Activated CD4-positive, alpha-beta T cell treated with anti-CD3 and anti-CD28 coated beads, Interleukin-2, amount 50 U/mL, for 48 hours (primary cell): Measurements from ENCODE around the gene ZSWIM1.

ENCODE experiments used
- DNase-seq, 2 experiments: peaks; one replicate each; pipeline ENCODE4 v3.0.0-alpha.2; 2020

Gene ZSWIM1

DNA sequence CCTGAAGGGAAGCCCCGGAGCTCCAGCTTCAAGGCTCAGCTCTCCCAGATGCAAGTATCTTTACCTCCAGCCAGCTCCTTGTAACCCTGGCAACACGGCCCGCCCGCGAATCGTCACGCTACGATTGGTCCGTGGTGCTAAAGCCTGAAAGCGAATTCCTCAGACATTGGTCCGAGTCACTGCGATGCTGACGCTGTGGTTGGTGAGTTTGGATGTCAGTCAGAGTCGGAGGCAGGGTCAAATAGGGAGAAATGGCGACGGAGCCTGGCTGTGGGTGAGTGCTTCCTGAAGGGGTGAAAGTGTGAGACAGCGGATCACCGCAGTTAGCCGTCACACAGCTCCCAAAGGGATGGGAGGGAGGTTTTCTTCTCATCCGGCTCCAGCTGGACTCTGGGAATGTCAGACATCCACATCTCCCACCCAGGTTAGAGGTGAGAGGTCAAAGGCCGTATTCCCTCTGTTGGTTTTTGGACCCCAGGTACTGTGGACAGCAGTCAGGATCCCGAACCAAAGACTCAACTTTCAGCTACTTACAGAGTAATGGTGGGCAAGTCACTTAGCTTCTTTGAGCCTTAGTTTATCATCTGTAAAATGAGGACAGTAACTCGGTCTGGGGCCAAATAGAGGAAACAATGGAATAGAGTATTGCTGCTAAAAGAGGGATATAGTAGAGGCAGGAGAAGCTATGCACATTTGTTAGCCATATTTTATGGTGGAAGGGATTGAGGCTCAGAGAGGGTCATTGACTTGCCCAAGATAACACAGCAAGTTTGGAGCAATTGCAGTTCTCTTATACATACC, at the start of gene ZSWIM1:
Gene ZSWIM1 (plus strand): TSS at position 240 of the 801 bp plus-strand sequence. CDS start 1,366 bp downstream, outside the sequence.
- DNase-seq: peak; percentile 100

DNA sequence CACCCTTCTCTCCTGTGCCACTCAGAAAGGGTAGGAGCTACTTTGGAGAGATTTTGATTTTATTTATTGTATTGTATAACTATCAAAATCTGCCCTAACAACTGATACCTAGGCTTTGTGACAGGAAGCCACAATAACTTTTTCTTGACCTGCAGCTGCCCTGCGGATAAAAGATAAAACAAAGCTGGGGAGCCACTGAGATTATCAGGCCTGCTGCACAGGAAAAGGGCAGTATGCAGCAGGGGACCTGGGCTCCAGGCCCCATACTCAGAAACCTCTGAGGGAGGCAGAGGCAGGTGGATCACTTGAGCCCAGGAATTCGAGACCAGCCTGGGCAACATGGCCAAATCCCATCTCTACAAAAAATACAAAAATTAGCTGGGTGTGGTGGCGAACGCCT, 48.4 kb upstream of the ZSWIM1 start:
- no peak for DNase-seq

DNA sequence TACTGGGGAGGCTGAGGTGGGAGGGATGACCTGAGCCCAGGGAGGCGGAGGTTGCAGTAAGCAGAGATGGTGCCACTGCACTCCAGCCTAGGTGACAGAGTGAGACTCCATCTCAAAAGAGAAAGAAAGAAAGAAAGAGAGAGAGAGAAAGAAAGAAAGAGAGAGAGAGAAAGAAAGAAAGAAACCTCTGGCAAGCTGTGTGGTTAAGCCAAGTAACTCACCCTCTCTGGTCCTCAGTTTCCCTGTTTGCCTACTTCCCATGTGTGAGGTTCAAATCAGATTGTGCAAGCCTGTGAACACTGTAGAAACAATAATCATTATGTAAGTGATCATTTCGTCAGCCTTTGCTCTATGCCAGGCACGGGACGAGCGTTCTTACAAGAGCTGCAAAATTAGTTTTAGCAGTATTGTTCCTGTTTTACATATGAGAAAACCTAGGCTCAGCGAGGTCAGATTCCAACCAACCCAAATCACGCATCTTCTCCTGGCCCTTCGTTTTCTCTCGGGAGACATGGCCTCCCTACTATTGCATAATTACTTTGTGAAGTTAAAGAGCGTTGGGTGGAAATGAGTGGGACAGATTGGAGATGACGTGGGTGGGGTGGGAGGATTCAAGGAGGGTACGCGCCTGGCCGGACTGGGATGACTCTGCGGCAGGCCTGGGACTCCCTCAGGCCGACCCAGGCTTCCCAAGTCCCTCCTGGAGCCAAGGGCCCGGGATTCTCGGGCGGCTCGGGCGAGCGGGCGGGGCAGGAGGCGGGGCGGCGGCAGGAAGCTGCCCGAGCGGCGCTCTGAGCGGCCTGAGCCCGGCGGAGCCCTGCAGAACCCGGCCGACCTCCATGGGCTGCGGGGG, 47.8 kb upstream of the ZSWIM1 start, which contains the start of gene SNX21:
Gene SNX21 (plus strand): TSS at position 770 of the 853 bp plus-strand sequence. CDS start 121 bp downstream, outside the sequence.
- peak; percentile 29 to 41 for DNase-seq

DNA sequence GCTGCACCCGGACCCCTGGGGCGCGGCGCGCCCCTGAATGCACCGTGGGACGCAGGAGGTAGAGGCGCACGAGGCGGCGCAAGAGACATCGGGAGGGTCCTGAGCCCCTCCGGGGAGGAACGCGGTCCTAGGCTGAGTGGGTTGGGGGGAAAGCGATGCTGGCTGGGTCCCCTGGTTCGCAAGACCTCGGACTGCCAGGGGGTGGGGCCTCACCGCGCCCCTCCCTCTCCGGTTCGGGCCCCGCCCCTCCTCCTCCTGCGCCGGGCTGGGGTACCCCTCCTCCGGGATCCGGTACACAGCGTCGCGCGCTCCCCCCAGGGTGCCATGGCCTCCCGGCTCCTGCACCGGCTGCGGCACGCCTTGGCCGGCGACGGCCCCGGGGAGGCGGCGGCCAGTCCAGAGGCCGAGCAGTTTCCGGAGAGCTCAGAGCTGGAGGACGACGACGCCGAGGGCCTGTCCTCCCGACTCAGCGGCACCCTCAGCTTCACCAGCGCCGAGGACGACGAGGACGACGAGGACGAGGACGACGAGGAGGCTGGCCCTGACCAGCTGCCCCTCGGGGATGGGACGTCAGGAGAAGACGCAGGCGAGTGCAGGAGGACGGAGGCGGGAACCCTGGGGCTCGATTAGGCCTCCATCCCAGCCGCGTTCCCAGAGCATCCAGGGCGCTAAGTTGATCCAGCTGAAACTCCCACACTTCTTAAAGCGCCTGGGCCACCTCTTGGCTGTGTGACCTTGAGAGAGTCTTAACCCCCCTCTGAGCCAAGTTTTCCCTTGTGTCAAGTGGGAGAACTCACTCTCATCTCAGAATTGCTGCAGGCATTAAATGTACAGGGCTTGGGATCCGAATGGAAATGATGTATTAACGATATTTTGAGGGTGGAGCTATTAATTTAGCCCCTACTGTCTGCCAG, 46.9 kb upstream of the ZSWIM1 start:
- peak; percentile 46 to 57 for DNase-seq

DNA sequence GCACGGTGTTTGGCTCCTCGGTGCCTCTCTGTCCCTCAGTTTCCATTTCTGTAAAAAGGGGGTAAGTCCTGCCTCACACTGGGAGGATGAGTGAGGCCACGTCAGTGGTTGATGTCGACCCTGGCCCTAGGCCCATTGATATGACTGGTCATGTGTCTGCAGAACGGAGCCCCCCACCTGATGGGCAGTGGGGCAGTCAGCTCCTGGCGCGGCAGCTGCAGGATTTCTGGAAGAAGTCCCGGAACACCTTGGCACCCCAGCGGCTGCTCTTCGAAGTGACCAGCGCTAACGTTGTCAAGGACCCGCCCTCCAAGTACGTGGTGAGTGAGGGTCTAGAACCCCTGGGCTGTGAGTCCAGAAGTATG, 46.2 kb upstream of the ZSWIM1 start:
- no peak for DNase-seq

DNA sequence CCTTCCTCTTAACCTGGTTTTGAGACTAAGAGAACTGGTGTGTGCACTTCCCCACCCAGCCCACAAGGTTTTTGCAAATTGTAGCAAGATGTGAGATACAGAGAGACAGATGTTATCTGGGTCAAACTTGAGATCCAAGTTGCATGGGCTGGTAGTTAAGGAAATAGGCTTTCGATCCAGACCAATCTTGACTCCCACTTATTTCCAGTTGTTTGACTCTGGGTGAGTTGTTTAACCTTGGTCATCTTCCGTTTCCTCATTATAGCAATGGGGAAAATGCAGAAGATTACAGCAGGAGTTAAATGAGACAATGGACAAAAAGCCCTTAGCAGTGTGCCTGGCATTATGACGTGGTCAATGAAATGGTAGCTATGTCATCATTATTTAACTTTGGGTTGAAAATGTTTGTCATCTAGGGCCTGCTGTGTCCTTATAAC, 45.7 kb upstream of the ZSWIM1 start:
- no peak for DNase-seq

DNA sequence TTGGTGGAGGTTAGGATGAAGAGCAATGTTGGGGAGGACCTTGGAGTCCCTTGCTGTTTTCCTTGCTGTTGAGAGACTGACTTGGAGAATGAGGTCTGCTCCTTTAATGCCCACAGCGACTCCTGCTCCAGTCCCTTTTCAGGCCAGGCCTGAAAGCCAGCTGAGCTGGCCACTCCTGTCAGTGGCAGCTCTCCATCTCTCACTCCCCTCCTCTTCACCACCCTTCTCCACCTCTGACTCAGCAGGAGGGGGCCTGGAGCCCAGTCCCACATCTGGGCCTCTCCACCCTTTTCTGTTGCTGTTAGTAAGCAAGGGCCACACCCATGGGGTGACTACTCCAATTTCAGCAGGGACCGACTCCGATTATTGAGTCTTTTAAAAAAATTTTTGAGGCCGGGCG, 45.2 kb upstream of the ZSWIM1 start:
- DNase-seq: no peak

DNA sequence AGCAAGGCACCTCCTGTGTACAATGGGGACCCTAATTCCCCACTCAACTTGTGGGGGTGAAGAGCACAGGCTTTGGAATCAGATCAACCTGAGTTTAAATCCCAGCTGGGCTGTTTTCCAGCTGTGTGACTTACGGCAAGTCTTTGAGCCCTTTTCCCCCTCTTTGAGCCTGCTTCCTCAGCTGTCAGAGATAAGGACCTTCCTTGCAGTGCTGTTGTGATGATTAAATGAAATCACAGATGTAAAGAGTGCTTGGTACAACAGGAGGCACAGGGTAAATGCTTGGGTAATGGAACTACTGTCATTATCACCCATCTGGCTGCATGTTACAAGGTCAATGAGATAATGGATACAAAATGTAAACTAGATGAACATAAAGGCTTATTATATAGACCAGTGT, 44.2 kb upstream of the ZSWIM1 start:
- no peak for DNase-seq

DNA sequence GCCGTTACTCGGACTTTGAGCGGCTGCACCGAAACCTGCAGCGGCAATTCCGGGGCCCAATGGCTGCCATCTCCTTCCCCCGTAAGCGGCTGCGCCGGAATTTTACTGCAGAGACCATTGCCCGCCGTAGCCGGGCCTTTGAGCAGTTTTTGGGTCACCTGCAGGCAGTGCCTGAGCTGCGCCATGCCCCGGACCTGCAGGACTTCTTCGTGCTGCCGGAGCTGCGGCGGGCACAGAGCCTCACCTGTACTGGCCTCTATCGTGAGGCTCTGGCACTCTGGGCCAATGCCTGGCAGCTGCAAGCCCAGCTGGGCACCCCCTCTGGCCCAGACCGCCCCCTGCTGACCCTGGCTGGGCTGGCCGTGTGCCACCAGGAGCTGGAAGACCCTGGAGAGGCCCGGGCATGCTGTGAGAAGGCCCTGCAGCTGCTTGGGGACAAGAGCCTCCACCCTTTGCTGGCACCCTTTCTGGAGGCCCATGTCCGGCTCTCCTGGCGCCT, 40.3 kb upstream of the ZSWIM1 start:
- no peak for DNase-seq

DNA sequence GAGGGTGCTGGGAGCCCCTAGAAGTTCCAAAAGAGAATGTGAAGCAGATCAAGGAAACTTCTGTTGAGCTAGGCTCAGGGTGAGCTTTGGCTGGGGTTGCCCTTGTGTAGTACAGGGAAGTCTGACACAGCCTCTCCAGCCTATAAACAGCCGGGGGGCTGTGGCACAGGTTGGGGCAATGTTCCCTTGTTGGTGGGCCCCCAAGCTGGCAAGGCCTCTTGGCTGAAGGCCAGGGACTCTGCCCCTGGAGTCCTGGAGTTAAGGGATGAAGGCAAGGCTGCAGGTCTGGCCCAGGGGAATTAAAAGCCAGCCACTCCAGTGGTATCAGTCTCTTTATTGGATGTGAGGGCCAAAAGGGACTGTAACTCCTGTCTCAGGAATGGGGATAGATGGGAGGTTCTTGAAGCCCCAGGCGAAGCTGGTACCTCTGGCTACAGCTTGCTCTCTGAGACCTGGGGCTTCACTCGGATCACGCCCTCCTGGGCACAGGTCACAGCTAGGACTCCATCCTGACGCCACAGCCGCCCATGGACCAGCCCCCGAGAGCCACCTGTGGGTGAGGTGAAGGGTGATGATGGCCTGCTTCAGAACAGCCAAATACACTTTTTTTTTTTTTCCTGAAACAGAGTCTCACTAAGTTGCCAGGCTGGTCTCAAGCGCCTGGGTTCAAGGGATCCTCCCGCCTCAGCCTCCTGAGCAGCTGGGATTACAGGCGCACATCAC, 39.5 kb upstream of the ZSWIM1 start:
- no peak for DNase-seq

DNA sequence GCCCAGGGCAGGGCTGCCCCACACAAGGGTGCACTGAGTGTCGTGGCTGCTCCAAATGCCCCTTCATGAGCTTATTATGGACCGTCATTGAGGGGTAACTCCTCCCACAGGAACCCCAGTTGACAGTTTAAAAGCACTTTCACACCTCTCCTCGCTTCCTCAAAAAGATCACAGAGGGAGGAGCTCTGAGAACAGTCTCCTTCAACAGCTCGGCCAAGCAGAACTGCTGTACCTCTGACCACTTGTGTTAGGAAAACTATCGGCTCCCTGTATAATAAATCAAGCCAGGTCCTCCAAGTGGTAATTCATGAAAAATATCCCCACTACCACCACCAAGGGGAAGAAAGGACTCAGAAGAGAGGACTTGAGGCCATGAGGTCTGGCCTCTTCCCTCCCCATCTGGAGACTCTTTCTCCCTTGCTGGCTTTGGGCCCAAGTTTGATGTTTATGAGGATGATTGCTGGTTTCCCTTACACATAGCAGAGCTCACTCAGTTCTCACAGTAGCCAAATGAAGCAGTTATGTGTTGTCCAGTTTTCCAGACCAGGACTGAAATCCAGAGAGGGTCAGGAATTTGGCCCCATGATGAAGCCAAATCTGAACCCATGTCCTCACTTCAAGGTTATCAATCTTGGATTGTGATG, 38.7 kb upstream of the ZSWIM1 start:
- DNase-seq: no peak

DNA sequence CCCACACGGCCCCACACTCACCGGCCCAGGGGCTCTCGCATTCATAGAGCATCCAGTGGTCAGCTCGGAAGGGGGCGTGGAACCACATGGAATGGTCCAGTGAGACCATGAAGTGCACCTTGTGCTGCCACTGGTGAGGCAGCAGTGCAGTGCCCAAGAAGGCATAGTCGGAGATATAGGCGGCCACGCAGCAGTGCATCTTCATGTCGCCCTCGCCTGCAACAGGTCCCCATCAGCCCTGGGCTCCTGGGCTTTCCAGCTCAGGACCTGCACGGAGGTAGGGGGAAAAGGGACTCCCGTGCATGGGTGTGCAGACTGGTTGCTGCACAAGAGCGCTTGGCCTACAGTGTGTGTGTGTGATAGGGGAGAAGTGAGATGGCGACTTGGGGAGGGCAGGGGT, 37.5 kb upstream of the ZSWIM1 start:
- DNase-seq: no peak

DNA sequence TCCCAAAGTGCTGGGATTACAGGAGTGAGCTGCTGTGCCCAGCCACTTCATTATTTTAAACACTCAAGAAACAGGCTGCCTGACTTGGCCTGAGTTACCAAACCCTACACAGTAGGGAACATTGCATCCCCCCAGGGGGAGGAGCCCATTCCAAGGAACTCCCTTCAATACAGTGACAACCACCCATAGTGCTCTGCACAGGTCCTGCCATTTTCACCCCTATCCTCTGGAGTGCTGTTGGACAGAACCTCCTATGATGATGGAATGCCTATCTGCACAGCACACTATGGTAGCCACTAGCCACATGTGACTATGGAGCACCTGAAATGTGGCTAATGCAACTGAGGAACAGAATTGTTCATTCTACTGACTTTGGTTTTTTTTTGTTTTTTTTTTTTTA, 35.6 kb upstream of the ZSWIM1 start:
- DNase-seq: no peak

DNA sequence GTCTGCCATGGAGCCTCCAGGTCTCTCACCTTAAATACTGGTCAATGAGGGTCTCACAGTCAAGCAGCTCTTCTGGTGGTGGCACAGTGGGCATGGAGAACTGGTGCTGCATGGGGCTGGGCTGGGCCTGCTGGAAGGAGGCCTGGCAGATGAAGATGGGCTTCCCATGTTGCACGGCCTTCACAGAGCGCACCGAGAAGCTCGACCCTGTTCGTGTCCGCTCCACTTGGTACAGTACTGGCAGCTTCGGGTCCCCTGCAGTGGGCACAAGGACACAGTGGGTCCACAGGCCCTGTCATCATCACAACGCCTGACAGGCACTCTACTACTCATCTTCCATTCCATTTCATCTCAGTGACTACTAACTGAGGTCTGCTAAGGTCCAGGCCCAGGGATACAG, 32.6 kb upstream of the ZSWIM1 start:
- DNase-seq: no peak

DNA sequence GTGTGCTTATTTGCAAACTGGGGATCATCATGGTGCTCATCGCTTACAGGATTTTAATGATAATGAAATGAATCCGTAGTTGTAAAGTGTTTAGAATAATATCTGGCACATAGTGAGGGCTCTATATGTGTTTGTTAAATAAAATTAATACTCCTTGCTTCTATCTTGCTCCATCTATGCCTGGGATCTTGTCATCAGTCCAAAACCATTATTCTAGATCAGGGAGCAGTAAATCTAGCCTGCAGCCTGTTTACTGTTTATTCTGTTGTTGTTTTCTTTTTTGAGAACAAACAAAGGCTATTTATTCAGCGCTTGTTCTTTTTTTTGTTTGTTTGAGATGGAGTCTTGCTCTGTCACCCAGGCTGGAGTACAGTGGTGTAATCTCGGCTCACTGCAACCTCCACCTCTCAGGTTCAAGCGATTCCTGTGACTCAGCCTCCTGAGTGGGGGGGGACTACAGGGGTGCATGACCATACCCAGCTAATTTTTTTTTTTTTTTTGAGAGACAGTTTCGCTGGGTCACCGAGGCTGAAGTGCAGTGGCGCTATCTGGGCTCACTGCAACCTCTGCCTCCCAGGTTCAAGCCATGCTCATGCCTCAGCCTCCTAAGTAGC, 32.0 kb upstream of the ZSWIM1 start:
- no peak for DNase-seq

DNA sequence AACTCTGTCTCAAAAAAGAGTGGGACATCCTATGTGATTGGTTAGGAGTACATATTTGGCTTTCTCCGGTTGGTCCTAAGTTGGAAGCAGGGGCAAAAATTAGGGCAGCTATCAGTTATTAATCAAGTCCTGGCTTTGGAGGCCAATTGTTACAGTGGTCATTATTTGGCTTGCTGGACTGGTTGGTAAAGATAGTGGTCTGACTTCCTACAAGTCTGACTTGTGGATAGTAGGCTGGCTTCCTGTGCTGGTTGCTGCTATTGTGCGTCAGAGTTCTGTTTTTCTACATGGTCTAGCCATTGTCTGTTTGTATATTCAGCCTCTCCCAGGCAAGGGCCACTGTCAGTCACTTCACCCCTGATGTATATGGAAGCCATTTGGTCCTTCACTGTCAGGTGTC, 30.8 kb upstream of the ZSWIM1 start:
- DNase-seq: no peak

DNA sequence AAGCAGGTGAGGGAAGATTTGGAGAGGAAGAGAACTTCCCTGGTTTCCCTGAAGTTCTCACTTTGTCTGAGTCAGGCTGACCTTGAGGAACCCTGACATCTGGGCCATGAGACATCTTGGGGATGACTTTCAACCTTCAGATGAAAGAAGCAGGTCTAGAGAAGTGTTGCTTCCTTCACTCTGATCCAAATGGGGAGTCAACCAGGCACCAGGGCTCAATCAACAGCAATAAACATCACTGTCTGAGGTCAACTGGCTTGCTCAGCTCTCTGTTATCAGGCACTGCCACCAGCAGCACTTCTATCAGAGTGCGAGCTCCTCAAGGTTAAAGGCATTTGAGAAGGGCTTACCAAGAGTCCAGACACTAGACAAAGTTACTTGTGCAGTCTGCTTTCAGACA, 30.1 kb upstream of the ZSWIM1 start:
- DNase-seq: no peak

DNA sequence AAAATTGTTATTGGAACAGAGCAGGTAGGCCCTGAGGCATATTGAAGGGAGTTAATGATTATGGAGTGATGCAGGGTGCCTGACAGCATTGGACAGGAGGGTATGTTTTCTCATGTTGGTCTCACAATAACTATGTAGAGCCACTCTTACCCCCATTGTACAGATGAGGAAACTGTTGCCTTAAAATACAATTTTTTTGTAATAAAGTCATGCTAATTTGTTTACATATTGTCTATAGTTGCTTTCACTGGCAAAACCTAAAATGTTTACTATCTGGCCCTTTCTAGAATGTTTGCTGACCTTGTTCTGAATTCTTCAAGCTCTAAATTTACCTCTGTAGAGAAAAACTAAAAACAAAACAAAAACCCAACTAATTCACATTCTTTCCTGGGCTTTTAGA, 29.5 kb upstream of the ZSWIM1 start:
- no peak for DNase-seq

DNA sequence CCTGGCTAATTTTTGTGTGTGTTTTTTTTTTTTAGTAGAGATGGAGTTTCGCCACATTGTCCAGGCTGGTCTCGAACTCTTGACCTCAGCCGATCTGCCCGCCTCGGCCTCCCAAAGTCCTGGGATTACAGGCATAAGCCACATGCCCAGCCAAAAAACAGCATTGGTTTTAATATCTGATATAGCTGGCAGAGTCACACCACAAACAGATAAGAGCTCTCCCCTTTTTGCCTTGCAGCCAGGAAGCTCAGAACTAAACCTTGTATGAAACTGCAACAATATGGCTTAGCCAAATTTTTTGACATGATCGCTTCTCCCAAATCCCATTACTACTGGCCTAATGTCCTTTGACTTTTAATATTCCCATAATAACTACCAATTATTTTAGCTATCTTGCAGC, 28.7 kb upstream of the ZSWIM1 start:
- no peak for DNase-seq

DNA sequence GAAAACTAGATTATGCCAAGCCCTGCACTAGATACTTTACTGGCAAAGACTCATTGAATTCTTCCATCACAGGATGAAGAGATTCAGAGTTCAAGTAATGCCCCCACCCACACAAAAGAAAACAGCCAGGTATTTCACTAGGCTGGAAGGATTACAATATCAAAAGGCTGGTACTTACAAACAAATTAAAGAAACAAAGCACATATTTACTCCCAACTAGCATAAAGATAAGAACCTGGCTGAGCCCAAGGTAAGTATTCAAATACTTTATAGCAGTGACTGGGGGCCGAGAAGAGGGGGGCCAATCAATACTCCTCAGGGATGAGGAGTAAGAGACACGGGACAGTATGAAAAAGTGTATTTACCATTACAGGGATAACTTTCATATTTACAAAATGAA, 27.5 kb upstream of the ZSWIM1 start:
- DNase-seq: no peak
